HL-60 (cell line): ENCODE measurements around the gene CD38.

ENCODE experiments used
- CTCF ChIP-seq: IDR thresholded peaks from one replicate; pipeline ENCODE4 v1.5.1; 2011; ENCODE audit warnings: low read length, control low read depth, inconsistent platforms; ENCODE audit not compliant: insufficient read depth
- POLR2AphosphoS5 ChIP-seq: IDR thresholded peaks from 2 replicates; pipeline ENCODE4 v1.6.1; 2012; ENCODE audit warnings: low read depth
- TF ChIP-seq, protein P1 (sequence below): IDR thresholded peaks from 2 replicates; pipeline ENCODE4 v1.6.1; 2012; ENCODE audit warnings: low read depth; ENCODE audit not compliant: insufficient replicate concordance

- TF ChIP-seq, protein P1, sequence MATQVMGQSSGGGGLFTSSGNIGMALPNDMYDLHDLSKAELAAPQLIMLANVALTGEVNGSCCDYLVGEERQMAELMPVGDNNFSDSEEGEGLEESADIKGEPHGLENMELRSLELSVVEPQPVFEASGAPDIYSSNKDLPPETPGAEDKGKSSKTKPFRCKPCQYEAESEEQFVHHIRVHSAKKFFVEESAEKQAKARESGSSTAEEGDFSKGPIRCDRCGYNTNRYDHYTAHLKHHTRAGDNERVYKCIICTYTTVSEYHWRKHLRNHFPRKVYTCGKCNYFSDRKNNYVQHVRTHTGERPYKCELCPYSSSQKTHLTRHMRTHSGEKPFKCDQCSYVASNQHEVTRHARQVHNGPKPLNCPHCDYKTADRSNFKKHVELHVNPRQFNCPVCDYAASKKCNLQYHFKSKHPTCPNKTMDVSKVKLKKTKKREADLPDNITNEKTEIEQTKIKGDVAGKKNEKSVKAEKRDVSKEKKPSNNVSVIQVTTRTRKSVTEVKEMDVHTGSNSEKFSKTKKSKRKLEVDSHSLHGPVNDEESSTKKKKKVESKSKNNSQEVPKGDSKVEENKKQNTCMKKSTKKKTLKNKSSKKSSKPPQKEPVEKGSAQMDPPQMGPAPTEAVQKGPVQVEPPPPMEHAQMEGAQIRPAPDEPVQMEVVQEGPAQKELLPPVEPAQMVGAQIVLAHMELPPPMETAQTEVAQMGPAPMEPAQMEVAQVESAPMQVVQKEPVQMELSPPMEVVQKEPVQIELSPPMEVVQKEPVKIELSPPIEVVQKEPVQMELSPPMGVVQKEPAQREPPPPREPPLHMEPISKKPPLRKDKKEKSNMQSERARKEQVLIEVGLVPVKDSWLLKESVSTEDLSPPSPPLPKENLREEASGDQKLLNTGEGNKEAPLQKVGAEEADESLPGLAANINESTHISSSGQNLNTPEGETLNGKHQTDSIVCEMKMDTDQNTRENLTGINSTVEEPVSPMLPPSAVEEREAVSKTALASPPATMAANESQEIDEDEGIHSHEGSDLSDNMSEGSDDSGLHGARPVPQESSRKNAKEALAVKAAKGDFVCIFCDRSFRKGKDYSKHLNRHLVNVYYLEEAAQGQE = no peak
- no peak for TF ChIP-seq CTCF
- no peak for TF ChIP-seq POLR2AphosphoS5
These were observed 39.3 kb upstream of the CD38 start for GRCh38 chr4:15738877-15739276.
